ENCODE data around the gene ANGPTL7.

ANGPTL7 gene

DNA sequence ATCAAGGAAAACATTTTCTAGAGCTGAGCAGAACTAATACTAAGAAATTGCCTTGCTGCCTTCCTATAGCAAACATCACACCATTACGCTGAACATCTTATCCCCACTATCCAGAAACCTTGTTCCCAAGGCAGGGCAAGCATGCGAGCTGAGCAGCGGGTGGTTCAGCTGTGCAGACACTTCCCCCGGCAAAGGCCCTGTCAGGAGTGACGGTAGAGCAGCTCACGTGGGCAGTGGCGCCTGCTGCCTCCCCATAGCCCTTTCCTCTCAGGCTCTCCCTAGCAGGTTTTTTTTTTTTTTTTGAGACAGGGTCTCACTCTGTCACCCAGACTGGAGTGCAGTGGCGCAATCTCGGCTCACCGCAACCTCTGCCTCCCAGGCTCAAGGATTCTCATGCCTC is 13.7 kb upstream of the ANGPTL7 start:
- Histone ChIP-seq H3F3A (ENCODE audit: insufficient read depth, low read length) (no peaks in the 10 kb centered on the region; the same call in 1 of the 2 replicates), H3K27me3 (replicated peaks; ENCODE audit: insufficient read depth, low read length) (no peaks in the 10 kb centered on the region), H3K27ac (ENCODE audit: low read length) (no peak overlapping the region), H3K4me1 (ENCODE audit: low read length) (no peaks in the 10 kb centered on the region), H3K4me2 (ENCODE audit: low read depth, low read length) (no peak overlapping the region), H3K36me3 (replicated peaks; ENCODE audit: insufficient read depth, low read length) (no peaks in the 10 kb centered on the region), H4K20me1 (ENCODE audit: insufficient read depth, low read length) (no peaks in the 10 kb centered on the region), H2AFZ (ENCODE audit: low read length) (no peak overlapping the region), H3K4me3 (ENCODE audit: low read length) (no peak overlapping the region), H3K9me2 (replicated peaks; ENCODE audit: insufficient read depth, low read length) (no peaks in the 10 kb centered on the region), H3K9me3 (replicated peaks; ENCODE audit: insufficient read depth, low read length) (no peaks in the 10 kb centered on the region), H3K9ac (ENCODE audit: low read length) (no peak overlapping the region), H3K79me2 (ENCODE audit: low read length) (no peaks in the 10 kb centered on the region)
- TF ChIP-seq EZH2 (optimal IDR thresholded peaks at IDR 0.05; ENCODE audit: low read depth, low read length) = no peak
- TF ChIP-seq EZH2phosphoT487 (IDR thresholded peaks at IDR 0.05; ENCODE audit: low read length) = no peak
- TF ChIP-seq CTCF (IDR thresholded peaks at IDR 0.05; ENCODE audit: low read length) = no peak
- DNase-seq = no peak

- no peaks in the 10 kb centered on the region for H3K4me1 ChIP-seq (ENCODE audit: low read length)
- no peaks in the 10 kb centered on the region for H3K79me2 ChIP-seq (ENCODE audit: low read length)
- no peaks in the 10 kb centered on the region for H3K9me2 ChIP-seq (replicated peaks; ENCODE audit: insufficient read depth, low read length)
- no peaks in the 10 kb centered on the region; the same call in 1 of the 2 replicates for H3F3A ChIP-seq (ENCODE audit: insufficient read depth, low read length)
- no peaks in the 10 kb centered on the region for H3K36me3 ChIP-seq (replicated peaks; ENCODE audit: insufficient read depth, low read length)
- H3K27ac ChIP-seq (ENCODE audit: low read length) = no peak overlapping the region
- H3K9me3 ChIP-seq (replicated peaks; ENCODE audit: insufficient read depth, low read length) = no peaks in the 10 kb centered on the region
- H3K9ac ChIP-seq (ENCODE audit: low read length) = no peak overlapping the region
- H3K4me3 ChIP-seq (ENCODE audit: low read length) = no peak overlapping the region
- no peak for DNase-seq
- H2AFZ ChIP-seq (ENCODE audit: low read length) = no peak overlapping the region
- no peaks in the 10 kb centered on the region for H4K20me1 ChIP-seq (ENCODE audit: insufficient read depth, low read length)
- no peaks in the 10 kb centered on the region for H3K27me3 ChIP-seq (replicated peaks; ENCODE audit: insufficient read depth, low read length)
- no peak overlapping the region for H3K4me2 ChIP-seq (ENCODE audit: low read depth, low read length)
- no peak for TF ChIP-seq CTCF (IDR thresholded peaks at IDR 0.05; ENCODE audit: low read length)
- no peak for TF ChIP-seq EZH2phosphoT487 (IDR thresholded peaks at IDR 0.05; ENCODE audit: low read length)
- no peak for TF ChIP-seq EZH2 (optimal IDR thresholded peaks at IDR 0.05; ENCODE audit: low read depth, low read length)
These were observed 13.0 kb upstream of the ANGPTL7 start for GRCh38 chr1:11176081-11176706.

DNA sequence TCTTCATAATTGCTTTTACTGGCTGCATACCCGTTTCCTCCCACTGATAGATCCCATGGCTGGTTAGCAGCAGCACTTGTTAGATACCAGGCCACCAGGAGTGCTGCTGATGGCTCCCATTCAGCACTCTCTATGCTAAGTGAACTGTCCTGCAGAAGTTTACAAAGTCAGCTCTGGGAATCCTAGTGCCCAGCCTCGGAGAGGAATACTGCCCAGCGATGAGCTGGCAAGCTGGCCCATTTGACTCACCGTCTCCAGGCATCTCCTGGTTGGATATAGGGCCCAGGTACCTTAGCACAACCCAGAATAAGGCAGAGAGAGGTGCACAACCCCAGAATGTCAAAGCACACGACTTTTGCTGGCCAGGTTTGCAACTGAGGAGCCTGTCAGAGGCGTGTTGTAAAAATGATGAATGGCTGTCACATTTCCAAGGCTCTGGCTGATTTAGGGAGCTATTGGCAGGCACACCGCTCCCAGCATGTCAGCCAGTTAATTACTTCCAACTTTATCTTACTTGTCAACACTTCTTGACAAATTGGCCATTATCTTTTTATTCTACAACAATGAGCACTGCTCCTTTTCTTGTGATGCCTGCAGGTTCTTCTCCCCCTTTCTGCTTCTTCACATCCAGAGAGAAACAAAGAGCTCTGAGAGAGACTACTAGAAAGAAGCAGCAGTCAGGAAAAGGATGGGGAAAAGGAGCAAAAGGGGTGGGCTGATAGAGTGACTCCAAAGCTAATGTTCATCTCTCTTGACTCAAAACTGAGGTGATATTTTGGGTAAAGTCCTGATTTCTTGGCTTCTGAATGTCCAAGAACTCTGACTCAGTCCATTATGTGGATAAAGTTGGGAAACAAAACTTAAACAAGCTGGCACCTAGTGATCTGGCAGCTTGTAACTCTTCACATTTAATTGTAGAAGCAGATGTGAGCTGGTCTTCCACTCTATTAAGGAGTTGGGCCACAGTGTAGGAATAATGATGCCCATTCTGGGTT is 10.8 kb upstream of the ANGPTL7 start:
- no peak for TF ChIP-seq EZH2phosphoT487 (IDR thresholded peaks at IDR 0.05; ENCODE audit: low read length)
- H4K20me1 ChIP-seq (ENCODE audit: insufficient read depth, low read length) = no peaks in the 10 kb centered on the region
- H3K4me3 ChIP-seq (ENCODE audit: low read length) = no peak overlapping the region
- no peak for DNase-seq
- H3K79me2 ChIP-seq (ENCODE audit: low read length) = no peaks in the 10 kb centered on the region
- H3K4me1 ChIP-seq (ENCODE audit: low read length) = no peaks in the 10 kb centered on the region
- H3K9me3 ChIP-seq (replicated peaks; ENCODE audit: insufficient read depth, low read length) = no peaks in the 10 kb centered on the region
- no peak overlapping the region for H3K27ac ChIP-seq (ENCODE audit: low read length)
- H2AFZ ChIP-seq (ENCODE audit: low read length) = no peak overlapping the region
- H3K36me3 ChIP-seq (replicated peaks; ENCODE audit: insufficient read depth, low read length) = no peaks in the 10 kb centered on the region
- no peaks in the 10 kb centered on the region for H3K9me2 ChIP-seq (replicated peaks; ENCODE audit: insufficient read depth, low read length)
- no peak overlapping the region for H3K4me2 ChIP-seq (ENCODE audit: low read depth, low read length)
- H3K27me3 ChIP-seq (replicated peaks; ENCODE audit: insufficient read depth, low read length) = no peaks in the 10 kb centered on the region
- no peaks in the 10 kb centered on the region; the same call in 1 of the 2 replicates for H3F3A ChIP-seq (ENCODE audit: insufficient read depth, low read length)
- H3K9ac ChIP-seq (ENCODE audit: low read length) = no peak overlapping the region
